ENCODE results near the gene RTL1. TPM values are rescaled to one million over a fixed set of nuclear protein-coding genes. Genes with fewer than 3 reads are reported as not detected.

RTL1 gene
- total and polyA plus RNA-seq, 8 donors: 0.06 to 0.20 (median 0.10) TPM; not detected in 2

- Histone ChIP-seq H3K4me1 (no peaks in the 10 kb centered on the region), H3K27me3 (peaks cover 0 to 9% of the 10 kb centered on the region in 2 donors), H3K9me3 (no peaks in the 10 kb centered on the region), H3K4me3 (no peak overlapping the region), H3K27ac (no peak overlapping the region), H3K36me3 (no peaks in the 10 kb centered on the region)
- intact Hi-C loops (cut with DNase I): no loop called here
- no peak for DNase-seq
- TF ChIP-seq CTCF (IDR thresholded peaks at IDR 0.05): no peak
- no peak for ATAC-seq
Observed at GRCh38 chr14:100914597-100915021, 11.1 kb upstream of the RTL1 start.

GRCh38 chr14:100911665-100912316, 8.3 kb upstream of the RTL1 start:
- Histone ChIP-seq H3K9me3 (no peaks in the 10 kb centered on the region), H3K27me3 (peaks cover 0 to 15% of the 10 kb centered on the region in 2 donors), H3K36me3 (no peaks in the 10 kb centered on the region), H3K4me1 (no peaks in the 10 kb centered on the region), H3K27ac (no peak overlapping the region), H3K4me3 (no peak overlapping the region)
- ATAC-seq (no peak), DNase-seq (no peak)
- no peak for TF ChIP-seq CTCF (IDR thresholded peaks at IDR 0.05)
- intact Hi-C loops (cut with DNase I): no loop called here

- Histone ChIP-seq H3K4me3 (no peak overlapping the region), H3K27ac (no peak overlapping the region), H3K9me3 (no peaks in the 10 kb centered on the region), H3K4me1 (no peaks in the 10 kb centered on the region), H3K36me3 (no peaks in the 10 kb centered on the region), H3K27me3 (peaks cover 0 to 23% of the 10 kb centered on the region in 2 donors)
- peak in 1 of 4 donors; percentile 59 for DNase-seq
- intact Hi-C loops (cut with DNase I): no loop called here
- ATAC-seq: no peak
- no peak for TF ChIP-seq CTCF (IDR thresholded peaks at IDR 0.05)
Observed at GRCh38 chr14:100910888-100911664, 7.6 kb upstream of the RTL1 start.

- Histone ChIP-seq H3K27ac (no peak overlapping the region), H3K27me3 (peaks cover 4 to 39% of the 10 kb centered on the region in 2 donors), H3K36me3 (no peaks in the 10 kb centered on the region), H3K9me3 (no peaks in the 10 kb centered on the region), H3K4me3 (no peak overlapping the region), H3K4me1 (no peaks in the 10 kb centered on the region)
- DNase-seq (peak in 1 of 4 donors; percentile 41), ATAC-seq (no peak)
- intact Hi-C loops (cut with DNase I): no loop called here
- no peak for TF ChIP-seq CTCF (IDR thresholded peaks at IDR 0.05)
Observed at GRCh38 chr14:100909439-100909838, 5.9 kb upstream of the RTL1 start.

GRCh38 chr14:100907240-100907639, 3.7 kb upstream of the RTL1 start:
- Histone ChIP-seq H3K36me3 (no peaks in the 10 kb centered on the region), H3K9me3 (no peaks in the 10 kb centered on the region), H3K4me1 (no peaks in the 10 kb centered on the region), H3K4me3 (no peak overlapping the region), H3K27me3 (peaks cover 15 to 61% of the 10 kb centered on the region in 2 donors), H3K27ac (no peak overlapping the region)
- intact Hi-C loops (cut with DNase I): no loop called here
- ATAC-seq (no peak), DNase-seq (no peak)
- TF ChIP-seq CTCF (IDR thresholded peaks at IDR 0.05): no peak
